Measurements from ENCODE around the gene LIFR. TPM values are rescaled to one million over a fixed set of nuclear protein-coding genes. Genes with fewer than 3 reads are reported as not detected.

LIFR gene
- total and polyA plus RNA-seq, 7 donors = 0.23 to 79.6 (median 43.0) TPM

DNA sequence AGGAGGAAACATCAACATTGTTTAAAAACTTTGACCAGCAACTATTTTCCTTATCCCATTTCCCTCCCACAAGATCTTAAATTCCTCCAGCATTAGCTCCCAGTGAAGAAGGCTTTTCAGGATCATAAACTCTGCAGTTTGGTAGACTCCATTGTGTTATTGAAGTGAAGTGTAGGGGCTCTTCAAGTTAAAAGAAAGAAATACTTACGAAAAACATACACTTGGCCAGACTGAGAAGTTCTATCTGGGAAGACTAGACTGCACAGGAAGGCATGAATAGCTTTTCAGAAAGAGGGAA lies 22.3 kb downstream of the LIFR start:
- no peak for TF ChIP-seq POLR2AphosphoS5 (IDR thresholded peaks at IDR 0.05)
- TF ChIP-seq EP300 (IDR thresholded peaks at IDR 0.05) = no peak
- TF ChIP-seq POLR2A (IDR thresholded peaks at IDR 0.05) = no peak
- TF ChIP-seq, protein P1, sequence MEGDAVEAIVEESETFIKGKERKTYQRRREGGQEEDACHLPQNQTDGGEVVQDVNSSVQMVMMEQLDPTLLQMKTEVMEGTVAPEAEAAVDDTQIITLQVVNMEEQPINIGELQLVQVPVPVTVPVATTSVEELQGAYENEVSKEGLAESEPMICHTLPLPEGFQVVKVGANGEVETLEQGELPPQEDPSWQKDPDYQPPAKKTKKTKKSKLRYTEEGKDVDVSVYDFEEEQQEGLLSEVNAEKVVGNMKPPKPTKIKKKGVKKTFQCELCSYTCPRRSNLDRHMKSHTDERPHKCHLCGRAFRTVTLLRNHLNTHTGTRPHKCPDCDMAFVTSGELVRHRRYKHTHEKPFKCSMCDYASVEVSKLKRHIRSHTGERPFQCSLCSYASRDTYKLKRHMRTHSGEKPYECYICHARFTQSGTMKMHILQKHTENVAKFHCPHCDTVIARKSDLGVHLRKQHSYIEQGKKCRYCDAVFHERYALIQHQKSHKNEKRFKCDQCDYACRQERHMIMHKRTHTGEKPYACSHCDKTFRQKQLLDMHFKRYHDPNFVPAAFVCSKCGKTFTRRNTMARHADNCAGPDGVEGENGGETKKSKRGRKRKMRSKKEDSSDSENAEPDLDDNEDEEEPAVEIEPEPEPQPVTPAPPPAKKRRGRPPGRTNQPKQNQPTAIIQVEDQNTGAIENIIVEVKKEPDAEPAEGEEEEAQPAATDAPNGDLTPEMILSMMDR (IDR thresholded peaks at IDR 0.05) = no peak
- Histone ChIP-seq H3K36me3 (no peaks in the 10 kb centered on the region), H3K4me3 (no peak overlapping the region), H3K4me1 (peaks cover 0 to 25% (median 3%) of the 10 kb centered on the region in 4 donors), H3K27me3 (no peaks in the 10 kb centered on the region), H3K27ac (no peak overlapping the region), H3K9me3 (no peaks in the 10 kb centered on the region)
- DNase-seq = no peak
- intact Hi-C loops (cut with DNase I) = no loop called here
- WGBS, 2 donors = 67 to 91% methylated on average over 1 of the region's 1 CpG

DNA sequence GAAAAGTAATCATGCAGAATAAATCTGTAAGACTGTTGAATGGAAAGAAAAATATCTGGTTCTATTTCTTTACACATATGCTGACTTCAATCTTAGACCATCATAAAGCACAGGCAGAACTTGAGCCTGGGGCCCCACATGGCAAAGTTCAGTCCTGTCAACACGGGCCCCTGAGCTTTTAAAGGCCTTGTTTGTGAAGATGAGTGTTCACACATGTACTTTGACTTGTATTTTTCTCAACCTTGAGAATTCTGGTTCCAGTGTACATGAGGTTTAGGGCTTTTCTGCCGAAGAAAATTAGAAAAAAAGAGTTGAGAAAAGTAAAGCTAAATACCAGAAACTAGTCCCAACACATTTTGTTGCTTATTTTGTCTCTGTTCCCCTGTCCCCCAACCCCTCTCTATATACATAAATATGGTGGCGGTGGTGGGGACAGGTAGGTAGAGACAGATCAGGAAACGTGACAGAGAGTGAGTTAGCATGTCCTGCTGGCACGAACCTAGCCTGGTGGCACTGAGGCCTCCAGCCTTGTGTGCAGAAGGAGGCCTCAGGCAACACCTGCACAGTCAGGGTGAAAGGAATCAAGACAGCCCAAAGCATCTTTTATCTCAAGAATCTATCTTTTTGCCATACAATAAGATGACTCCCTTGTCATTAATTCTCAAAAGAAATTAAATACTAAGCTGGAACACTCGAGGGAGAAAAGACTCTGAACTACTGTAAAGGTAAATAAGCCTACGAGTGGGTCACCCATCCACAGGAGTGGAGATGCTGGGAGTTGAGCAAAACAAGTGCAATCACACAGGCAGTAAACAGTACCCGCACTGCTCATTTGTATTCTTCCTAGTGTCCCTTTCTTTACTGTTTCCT lies 22.9 kb downstream of the LIFR start:
- intact Hi-C loops (cut with DNase I) = no loop called here
- no peak for DNase-seq
- whole genome bisulfite sequencing, 2 donors = 52 to 66% methylated on average over 8 of the region's 8 CpGs
- Histone ChIP-seq H3K27ac (no peak overlapping the region), H3K36me3 (no peaks in the 10 kb centered on the region), H3K9me3 (no peaks in the 10 kb centered on the region), H3K4me1 (peaks cover 0 to 25% (median 3%) of the 10 kb centered on the region in 4 donors), H3K4me3 (no peak overlapping the region), H3K27me3 (no peaks in the 10 kb centered on the region)
- TF ChIP-seq EP300 (IDR thresholded peaks at IDR 0.05) = no peak

- H3K9me3 ChIP-seq = no peaks in the 10 kb centered on the region
- DNase-seq = no peak
- no peak overlapping the region for H3K27ac ChIP-seq
- no peak overlapping the region for H3K4me3 ChIP-seq
- H3K4me1 ChIP-seq = peaks cover 0 to 15% (median 3%) of the 10 kb centered on the region in 4 donors
- no peaks in the 10 kb centered on the region for H3K27me3 ChIP-seq
- TF ChIP-seq, protein P1 (IDR thresholded peaks at IDR 0.05) = no peak
- TF ChIP-seq POLR2AphosphoS5 (IDR thresholded peaks at IDR 0.05) (no peak), EP300 (IDR thresholded peaks at IDR 0.05) (no peak), POLR2A (IDR thresholded peaks at IDR 0.05) (no peak)
- H3K36me3 ChIP-seq = peaks cover 0 to 3% (median 0%) of the 10 kb centered on the region in 4 donors
- 80 to 91% methylated on average over 9 of the region's 9 CpGs for WGBS, 2 donors
- intact Hi-C loops (cut with DNase I) = no loop called here
These were observed 24.2 kb downstream of the LIFR start for GRCh38 chr5:38532165-38532669.

DNA sequence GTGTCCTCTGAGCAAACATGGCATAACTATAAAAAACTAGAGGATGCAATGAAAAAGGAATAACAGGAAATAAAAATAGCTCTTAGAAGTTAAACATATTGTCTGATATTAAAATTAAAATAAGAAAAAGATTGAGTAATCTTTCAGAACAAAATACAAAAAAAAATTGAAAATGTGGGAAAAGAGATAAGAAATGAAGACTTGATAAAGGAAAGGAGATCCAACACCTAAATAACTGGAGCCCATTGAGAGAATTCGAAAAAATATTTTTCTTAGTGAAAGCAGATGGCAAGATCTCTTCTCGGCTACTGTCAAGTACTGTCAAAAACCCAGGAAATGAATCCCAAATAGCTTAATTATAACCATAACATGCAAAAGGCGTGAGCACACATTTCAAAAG lies 24.9 kb downstream of the LIFR start:
- Histone ChIP-seq H3K27me3 (no peaks in the 10 kb centered on the region), H3K36me3 (peaks cover 0 to 8% (median 2%) of the 10 kb centered on the region in 4 donors), H3K9me3 (no peaks in the 10 kb centered on the region), H3K27ac (no peak overlapping the region), H3K4me1 (peaks cover 0 to 8% (median 3%) of the 10 kb centered on the region in 4 donors), H3K4me3 (no peak overlapping the region)
- no peak for TF ChIP-seq POLR2AphosphoS5 (IDR thresholded peaks at IDR 0.05)
- TF ChIP-seq, protein P1 (IDR thresholded peaks at IDR 0.05) = no peak
- TF ChIP-seq POLR2A (IDR thresholded peaks at IDR 0.05) = no peak
- TF ChIP-seq EP300 (IDR thresholded peaks at IDR 0.05) = no peak
- WGBS, 2 donors = 69 to 84% methylated on average over 3 of the region's 3 CpGs
- intact Hi-C loops (cut with DNase I) = no loop called here
- no peak for DNase-seq

GRCh38 chr5:38529955-38530646 lies 26.3 kb downstream of the LIFR start:
- WGBS, 2 donors = 67 to 68% methylated on average over 4 of the region's 4 CpGs
- TF ChIP-seq, protein P1 (IDR thresholded peaks at IDR 0.05) = no peak
- no peak for TF ChIP-seq EP300 (IDR thresholded peaks at IDR 0.05)
- TF ChIP-seq POLR2A (IDR thresholded peaks at IDR 0.05) = no peak
- no peak for TF ChIP-seq POLR2AphosphoS5 (IDR thresholded peaks at IDR 0.05)
- no peak for DNase-seq
- Histone ChIP-seq H3K9me3 (no peaks in the 10 kb centered on the region), H3K27me3 (no peaks in the 10 kb centered on the region), H3K4me3 (no peak overlapping the region), H3K27ac (no peak overlapping the region), H3K4me1 (peaks cover 0 to 8% (median 0%) of the 10 kb centered on the region in 4 donors), H3K36me3 (peaks cover 0 to 20% (median 6%) of the 10 kb centered on the region in 4 donors)
- intact Hi-C loops (cut with DNase I) = no loop called here

All from sigmoid colon (tissue), 7 donors.